PC-9 (cell line): ENCODE results near the gene FNDC3B.

Experiments
- EZH2 ChIP-seq: fragments of 200-600 bp; sonication (generic); IDR thresholded peaks from 2 replicates; pipeline ENCODE4 v1.8.0; 2017; ENCODE audit warnings: antibody characterized with exemption, low read depth
- TF ChIP-seq, protein P1 (sequence below): fragments of 200-600 bp; sonication (generic); conservative IDR thresholded peaks from 2 replicates; pipeline ENCODE4 v1.6.1; 2017; ENCODE audit warnings: mixed run types, antibody characterized with exemption, mild to moderate bottlenecking, moderate library complexity

GRCh38 chr3:172339892-172340291 is 300.5 kb downstream of the FNDC3B start:
- TF ChIP-seq EZH2: no peak
- TF ChIP-seq, protein P1, sequence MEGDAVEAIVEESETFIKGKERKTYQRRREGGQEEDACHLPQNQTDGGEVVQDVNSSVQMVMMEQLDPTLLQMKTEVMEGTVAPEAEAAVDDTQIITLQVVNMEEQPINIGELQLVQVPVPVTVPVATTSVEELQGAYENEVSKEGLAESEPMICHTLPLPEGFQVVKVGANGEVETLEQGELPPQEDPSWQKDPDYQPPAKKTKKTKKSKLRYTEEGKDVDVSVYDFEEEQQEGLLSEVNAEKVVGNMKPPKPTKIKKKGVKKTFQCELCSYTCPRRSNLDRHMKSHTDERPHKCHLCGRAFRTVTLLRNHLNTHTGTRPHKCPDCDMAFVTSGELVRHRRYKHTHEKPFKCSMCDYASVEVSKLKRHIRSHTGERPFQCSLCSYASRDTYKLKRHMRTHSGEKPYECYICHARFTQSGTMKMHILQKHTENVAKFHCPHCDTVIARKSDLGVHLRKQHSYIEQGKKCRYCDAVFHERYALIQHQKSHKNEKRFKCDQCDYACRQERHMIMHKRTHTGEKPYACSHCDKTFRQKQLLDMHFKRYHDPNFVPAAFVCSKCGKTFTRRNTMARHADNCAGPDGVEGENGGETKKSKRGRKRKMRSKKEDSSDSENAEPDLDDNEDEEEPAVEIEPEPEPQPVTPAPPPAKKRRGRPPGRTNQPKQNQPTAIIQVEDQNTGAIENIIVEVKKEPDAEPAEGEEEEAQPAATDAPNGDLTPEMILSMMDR: no peak
